HG02759 (cell line): ENCODE data around the gene SLTM.
"Not testable (repeated sequence)": the region's sequence is repeated elsewhere in the genome, so short reads cannot be mapped to it uniquely, and the experiment has no call there.

Experiments used
- ATAC-seq: cut with Tn5 transposase; IDR thresholded peaks from one replicate; pipeline ENCODE4 v1.9.1; 2021; ENCODE audit warnings: mild to moderate bottlenecking, moderate library complexity; ENCODE audit not compliant: unreplicated experiment

SLTM gene

DNA sequence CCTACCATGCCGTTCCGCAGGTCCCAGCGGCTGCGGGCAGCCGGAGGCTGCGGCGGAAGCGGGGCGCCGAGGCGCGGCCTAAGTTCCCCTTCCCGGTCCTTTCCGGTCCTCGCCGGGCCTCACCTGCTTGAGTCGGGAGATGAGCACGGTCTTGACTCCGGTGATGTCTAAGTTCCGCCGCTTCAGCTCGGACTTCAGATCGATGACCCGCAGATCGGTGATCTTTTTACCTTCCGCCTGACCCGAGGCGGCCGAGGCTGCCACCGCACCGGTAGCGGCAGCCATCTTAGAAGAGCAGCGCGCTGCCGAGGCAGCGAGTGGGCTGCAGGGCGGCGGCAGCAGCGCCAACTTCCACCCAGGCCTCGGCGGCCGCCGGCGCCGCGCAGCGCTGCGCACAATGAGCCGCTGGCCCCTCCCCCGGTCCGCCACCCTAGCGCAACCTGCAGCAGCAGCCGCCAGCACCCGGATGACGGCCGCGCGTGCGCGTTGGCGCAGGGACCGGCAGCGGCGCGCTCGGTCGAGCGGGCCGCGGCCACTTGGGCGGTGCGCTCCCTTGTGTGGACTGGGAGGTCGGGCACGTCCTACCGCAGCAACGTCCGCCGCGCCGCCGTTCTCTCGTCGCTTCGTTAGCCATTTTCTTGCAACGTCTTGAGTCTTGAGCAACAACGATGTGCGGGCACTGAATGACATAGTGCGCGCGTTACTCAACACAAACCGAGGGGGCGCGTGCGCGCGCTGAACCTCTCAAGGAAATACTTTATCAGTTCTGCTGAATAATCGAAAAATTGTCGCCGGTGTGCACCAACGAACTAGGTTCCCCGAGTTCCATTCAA, at the start of gene SLTM:
Gene SLTM, minus strand, starts transcription at position 399 of the 833 bp plus-strand sequence. Its CDS starts 114 bp downstream, at position 285.
- peak; percentile 92 for ATAC-seq

DNA sequence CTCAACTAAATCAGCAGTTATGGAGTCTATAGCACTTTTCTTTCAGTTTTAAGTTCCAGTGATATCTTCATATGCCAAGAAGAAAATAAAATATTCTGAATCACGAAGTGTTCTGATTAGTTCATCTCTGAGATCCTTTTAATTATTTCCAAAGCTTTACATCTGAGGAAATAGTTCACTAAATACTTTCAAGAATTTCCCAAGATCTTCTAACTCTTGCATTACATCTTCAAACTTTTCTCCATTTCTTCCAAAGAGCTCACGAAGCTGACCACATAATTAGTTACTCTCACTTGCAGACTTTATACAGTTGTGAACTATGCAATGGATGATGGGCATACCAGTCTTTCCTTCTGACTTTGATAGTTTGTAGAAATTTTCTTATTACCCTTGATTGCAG, 49.8 kb upstream of the SLTM start:
- no peak for ATAC-seq

DNA sequence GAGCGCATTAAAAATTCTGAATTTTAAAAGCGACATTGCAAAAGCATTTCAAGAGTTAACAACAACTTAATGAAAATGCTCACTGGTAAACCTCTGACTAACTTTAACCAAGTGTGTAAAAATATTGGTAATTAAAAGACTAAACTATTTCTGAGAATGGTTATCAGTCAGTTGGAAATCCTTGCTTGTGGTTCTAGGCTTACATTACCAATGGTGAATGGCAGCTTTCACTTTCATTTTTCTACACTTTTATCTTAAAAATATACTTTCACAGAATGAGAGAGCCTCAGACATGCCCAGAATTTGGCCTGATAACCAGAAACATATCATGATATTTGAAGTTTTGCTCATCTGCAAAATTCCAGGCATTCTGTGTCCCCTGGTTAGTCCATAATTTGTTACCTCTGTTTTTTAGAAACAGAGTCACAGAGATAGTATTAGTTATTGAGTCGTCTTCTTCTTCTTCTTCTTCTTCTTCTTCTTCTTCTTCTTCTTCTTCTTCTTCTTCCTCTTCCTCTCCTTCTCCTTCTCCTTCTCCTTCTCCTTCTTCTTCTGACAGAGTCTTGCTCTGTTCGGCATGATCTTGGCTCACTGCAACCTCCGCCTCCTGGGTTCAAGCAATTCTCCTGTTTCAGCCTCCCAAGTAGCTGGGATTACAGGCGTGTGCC, 48.5 kb upstream of the SLTM start:
- ATAC-seq = no peak

DNA sequence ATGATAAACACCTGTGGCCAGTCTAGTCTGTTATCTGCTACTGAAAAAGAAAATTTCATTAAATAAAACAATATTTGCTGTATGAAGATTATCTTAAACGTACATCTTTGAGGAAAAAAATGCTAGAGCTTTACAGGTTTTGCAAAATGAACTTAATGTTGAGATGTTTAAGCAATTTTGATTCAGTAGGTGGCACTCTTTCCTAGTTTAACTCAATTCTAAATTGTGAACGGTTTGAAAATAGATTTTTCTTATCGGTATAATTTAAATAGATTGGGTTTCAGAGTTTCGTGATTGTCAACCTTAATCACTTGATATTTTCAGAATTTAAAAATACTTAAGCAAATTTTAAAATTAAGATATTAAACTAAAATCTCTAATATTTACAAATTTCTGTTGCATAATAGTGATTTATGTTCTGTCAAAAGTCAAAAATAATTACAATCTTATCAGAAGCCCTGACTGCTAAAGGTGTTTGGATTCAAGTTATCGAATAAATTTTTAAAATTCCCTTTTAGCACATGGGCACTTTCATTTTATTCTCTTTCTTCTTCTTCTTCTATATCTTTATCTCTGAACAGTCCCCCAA, 47.0 kb upstream of the SLTM start:
- no peak for ATAC-seq

DNA sequence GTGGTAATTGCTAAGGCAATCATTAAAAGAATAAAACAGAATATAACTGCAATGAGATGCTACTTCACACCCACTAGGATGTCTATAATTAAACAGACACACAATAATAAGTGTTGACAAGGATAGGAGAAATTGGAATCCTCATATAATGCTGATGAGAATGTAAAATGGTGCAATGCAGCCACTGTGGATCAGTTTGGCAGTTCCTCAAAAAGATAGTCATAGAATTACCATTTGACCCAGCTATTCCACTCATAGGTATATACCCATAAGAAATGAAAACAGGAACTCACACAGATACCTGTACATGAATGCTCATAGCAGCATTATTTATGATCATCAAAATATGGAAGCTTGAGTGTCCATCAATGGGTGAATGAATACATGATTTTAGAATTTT, 44.4 kb upstream of the SLTM start:
- ATAC-seq = no peak

DNA sequence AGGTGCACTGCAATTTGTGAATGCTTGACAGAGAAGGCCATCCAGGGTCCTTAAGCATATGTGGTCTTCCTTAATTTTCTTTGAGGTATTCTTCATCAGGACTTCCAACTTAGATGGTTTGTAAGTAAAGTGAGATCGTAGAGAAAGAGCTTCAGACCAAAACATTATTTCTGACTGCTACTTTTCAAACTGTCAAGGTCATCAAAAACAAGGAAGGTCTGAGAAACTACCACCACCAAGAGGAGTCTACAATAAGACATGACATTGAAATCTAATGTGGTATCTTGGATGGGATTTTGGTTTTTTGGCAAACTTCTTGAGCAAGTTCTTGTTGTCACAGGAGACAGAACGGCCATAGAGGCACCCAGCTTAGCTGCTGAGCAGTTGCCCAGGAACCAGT, 34.0 kb upstream of the SLTM start:
- ATAC-seq = no peak

DNA sequence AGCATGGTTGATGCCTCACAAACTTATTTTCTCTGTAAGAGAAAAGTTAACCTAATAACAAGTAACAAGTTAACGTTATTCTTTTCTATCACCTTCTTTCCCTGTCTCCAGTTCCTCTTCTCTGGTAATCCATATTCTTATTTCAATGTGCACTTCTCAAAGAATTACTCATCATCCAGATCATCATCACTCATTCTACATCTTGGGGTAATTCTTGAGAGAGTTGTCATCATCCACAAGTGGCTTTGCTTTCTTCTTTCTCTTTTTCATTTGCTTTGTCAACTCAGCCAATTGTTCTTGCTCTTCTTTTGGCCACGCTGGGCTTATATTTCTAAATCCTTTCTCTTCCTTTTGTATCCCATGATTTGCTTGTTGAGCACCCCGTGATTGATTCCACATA, 33.2 kb upstream of the SLTM start:
- no peak for ATAC-seq

DNA sequence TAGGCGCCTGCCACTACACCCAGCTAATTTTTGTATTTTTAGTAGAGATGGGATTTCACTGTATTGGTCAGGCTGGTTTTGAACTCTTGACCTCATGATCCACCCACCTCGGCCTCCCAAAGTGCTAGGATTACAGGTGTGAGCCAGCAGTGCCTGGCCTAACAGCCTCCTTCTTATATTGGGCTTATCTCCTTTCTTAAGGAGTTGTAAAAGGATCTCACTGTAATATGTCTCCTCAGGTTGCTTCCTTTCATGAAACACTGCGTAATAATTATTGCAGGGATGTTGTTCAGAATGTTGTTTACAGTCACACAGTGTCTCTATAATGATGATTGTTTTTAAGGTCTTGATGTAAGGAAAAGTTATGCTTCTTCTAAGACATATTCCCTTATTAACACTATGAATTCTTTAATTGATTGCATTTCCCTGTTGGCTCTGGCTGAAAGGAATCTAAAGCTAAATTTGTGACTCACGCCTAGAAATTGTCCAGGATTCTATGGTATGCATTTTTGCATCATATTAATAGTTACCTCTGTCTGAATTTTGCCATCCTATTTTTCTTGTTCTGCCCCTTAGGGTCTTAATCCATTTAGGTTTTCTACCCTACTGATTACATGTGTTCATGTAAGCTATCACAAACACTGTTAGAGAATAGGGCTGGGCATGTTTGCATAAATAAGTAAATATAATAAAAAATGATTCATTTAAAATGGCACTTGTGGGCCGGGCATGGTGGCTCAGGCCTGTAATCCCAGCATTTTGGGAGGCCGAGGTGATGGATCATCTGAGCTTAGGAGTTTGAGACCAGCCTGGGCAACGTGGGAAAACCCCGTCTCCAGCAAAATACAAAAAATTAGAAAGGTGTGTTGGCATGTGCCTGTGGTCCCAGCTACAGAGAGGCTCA, 29.4 kb upstream of the SLTM start:
- ATAC-seq = no peak

DNA sequence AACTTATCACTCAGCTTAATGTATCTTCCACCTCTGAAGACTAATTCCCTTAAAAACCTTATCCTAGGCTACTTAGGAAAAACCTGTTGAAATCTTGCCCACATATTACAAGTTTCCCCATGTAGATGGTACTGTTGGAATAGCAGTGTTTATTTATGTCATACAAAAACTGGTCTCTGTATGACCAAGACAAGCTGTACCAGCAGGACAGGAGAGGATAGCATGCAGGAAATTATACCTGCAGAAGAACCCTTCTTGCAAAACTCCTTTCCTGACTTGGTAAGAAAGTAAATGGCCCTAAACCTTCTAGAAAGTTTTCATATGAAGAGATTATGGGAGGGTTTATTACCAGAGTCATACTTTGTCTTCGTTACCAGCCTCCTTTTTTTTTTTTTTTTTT, 28.7 kb upstream of the SLTM start:
- ATAC-seq = no peak

DNA sequence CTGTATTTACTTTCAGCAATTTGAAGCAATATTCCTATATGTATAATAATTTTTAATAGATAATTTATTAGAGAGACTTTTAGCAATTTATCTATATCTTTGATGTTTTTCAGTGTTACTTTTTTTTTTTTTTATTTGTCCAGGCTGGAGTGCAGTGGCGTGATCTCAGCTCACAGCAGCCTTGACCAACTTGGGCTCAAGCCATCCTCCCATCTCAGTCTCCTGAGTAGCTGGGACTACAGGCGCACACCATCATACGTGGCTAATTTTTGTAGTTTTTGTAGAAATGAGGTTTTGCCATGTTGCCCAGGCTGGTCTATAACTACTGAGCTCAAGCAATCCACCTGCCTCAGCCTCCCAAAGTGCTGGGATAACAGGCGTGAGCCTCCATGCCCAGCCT, 25.3 kb upstream of the SLTM start:
- no peak for ATAC-seq

DNA sequence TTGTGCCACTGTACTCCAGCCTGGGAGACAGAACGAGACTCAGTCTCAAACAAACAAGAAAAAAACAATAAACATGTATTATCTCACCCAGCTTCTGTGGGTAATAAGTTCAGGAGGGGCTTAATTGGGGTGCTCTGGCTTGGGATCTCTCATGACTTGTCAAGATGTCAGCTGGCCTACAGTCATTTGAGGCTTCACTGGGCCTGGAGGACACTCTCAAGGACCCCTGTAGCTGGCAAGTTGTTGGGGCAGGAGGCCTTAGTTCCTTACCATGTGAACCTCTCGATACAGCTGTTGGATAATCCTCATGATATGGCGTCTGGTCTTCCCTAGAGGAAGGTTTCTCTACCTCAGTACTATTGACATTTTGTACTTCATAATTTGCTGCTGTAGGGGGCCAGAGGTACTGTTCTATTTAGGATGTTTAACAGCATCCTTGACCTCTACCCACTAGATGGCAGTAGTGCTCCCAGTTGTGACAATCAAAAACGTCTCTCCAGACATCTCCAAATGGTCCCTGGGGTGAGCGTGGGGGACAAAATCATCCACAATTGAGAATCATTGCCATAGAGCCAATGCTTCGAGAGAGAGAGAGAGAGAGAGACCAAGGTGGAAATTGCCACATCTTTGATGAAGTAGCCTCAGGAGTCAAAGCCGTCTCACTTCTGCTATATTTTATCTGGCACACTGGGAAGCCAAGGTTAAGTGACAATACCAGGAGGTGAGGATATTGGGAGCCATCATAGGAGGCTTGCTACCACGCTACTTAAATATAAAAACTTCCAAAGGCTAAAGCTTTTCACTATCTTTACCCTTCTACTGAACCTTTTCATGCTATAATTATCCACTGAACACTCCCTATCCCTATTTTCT, 23.9 kb upstream of the SLTM start:
- peak; percentile 61 for ATAC-seq

DNA sequence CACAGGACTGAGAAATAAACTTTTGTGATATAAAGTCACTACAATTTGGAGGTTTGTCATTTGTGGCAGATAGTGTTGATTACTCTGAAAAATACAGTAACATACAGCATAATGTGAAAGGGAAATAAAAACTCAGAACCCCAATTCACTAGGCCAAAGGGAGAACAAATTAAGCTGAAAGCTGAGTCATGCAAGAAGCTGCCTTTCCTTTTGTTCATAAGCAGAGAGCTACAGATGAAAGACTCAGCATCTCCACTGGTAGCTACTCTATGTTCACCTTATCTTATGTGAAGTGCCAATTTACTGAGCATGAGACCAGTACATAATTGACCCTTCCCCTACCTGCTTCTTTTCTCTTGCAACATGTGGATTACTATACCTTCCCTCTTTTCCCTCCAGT, 19.3 kb upstream of the SLTM start:
- ATAC-seq = no peak

DNA sequence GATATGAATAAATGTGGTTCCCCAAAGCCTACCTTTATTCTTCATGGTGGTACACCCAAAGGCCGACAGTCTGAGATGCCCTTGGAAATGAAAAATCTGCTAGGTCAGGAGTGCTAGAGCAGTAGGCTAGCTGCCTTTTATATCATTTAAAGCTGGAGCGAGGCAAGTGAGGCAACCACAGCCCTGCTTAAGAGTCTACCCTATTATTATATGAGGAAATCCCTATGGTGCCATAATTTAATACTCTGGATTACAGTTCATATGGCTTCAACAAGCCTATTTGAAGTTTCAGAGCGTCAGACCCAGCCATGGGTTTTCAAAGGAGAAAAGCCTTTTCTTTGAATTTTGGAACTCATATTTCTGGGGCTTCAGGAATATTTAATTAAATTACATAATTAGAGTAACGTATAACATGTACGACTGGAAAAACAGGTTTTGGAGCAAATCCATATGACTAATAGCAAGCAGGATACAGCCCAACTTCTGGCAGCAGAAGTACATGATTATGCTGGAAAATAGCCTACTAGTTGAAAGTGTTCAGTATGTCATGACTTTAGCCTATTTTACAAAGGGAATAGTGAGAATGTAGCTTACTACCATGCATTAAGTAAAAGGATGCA, 18.0 kb upstream of the SLTM start:
- no peak for ATAC-seq

DNA sequence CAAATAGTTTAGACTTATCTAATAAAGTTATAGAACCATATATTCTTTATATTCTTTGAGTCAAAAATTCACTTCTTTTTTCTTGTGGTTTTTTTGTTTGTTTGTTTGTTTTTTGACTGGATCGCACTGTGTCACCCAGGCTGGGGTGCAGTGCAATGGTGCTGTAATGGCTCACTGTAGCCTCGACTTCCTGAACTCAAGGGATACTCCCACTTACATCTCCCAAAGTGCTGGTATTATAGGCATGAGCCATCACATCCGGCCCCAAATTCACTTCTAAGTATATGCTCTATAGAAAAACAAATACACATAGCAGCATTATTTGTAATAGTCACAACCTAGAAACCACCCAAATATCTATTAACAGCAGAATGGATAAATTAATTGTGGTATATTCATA, 13.7 kb upstream of the SLTM start:
- ATAC-seq = no peak

DNA sequence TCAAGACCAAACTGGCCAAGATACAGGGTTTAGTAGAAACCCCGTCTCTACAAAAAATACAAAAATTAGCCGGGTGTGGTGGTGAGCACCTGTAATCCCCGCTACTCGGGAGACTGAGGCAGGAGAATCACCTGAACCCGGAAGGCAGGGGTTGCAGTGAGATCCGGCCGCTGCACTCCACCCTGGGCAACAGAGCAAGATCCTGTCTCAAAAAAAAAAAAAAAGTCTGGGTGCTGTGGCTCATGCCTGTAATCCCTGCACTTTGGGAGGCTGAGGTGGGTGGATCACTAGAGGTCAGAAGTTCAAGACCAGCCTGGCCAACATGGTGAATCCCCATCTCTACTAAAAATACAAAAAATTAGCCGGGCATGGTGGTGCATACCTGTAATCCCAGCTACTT, 1.5 kb upstream of the SLTM start:
- not testable (repeated sequence) for ATAC-seq

DNA sequence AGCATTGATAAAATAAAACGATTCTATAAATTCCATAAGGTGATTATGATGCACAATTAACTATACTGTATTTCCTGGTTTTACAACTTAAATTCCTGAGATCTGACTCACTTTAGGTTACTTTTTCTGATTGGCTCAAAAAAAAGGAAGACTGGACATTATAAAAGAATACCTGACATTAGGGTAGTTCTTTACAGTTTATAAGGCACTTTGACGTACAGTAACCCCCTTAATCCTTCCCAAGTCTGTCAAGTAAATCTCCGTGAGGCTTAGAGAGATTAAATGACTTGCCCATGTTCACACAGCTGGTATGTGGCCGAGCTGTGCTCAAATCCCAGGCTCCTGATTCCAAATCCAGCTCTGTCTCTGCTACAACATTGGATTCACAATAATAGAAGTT, 1.0 kb upstream of the SLTM start:
- ATAC-seq = no peak

DNA sequence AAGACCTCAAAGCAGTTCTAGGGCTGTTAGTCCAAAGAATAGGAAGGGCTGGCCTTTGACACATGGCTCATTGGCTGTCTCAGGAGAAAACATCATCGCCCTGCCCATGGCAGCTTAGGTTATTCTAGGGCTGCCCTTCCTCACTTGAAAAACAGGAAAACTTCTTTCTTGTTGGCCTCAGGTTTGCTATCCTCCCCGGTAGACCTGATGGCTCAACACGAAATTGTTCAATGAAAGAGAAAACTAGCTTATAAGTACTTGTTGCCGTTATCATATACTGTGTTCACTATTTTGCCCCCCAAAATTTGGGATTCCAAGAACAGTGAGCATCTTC, 602 bp upstream of the SLTM start:
- no peak for ATAC-seq

DNA sequence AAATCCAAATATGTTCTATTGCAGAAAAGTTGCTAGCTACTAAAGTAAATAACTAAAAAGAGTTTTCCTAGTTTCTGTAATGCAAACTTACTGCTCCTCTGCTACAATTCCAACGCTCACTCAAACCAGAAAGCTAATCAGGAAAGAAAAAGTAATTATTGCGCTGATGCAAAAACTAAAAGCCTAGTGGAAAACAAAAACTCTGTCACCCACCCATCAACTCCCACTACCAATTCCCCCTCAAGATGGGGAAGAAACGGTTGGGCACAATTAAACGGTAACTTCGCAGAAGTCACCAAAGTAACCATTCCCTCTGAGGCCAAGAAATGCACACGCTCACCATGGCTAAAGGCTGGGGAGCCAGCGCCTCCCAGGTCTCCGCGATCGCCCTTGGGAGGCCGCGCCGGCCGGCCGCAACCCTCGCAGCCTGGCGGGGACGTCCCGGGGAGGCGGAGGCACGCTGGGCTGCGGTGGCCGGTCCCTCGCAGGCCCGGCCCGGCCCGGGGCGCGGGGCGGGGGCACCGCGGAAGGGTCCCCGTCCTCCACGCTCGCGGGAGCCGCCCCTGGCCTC, 684 bp downstream of the SLTM start:
- ATAC-seq = no peak

DNA sequence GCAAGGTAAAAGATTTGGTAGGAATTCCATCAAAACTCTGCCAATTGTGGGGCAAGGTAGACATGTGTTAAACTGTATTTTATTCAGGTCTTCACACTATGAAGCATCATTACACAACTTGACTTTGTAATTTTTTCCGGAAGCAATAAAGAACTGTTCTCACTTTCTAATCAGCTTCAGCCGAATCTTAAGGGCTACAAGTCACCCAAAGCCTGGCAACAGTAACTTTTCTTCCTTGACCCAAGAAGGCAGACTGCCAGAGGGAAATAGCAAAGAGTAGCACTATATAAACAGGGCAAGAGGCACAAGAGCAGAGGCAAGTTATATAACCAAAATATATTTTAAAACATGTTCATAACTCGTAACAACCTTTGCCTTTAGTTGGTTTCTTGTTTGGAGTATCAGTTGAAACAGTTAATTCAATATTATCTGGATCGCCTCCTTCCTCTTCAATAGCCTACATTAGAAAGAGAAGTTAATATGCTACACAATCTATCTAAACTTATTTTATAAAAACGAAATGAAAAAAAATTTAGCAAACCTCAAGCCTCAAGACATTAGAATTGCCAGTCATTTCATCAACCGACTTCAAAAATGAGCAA, 1.4 kb downstream of the SLTM start:
- ATAC-seq = no peak
